Suppressor macrophage (primary cell): Measurements from ENCODE around the gene TAF15.

ENCODE experiments used
- DNase-seq, 4 experiments: peaks; one replicate each; pipeline ENCODE4 v3.0.0-alpha.2; 2020 to 2022

Gene TAF15

GRCh38 chr17:35872196-35872980, 63.1 kb downstream of the TAF15 start:
- DNase-seq = peak in 1 of 4 experiments; percentile 14

- no peak for DNase-seq
Measured at GRCh38 chr17:35875072-35875799, 66.0 kb downstream of the TAF15 start.

GRCh38 chr17:35875800-35876139, 66.5 kb downstream of the TAF15 start:
- DNase-seq = no peak

GRCh38 chr17:35876534-35876933, 67.2 kb downstream of the TAF15 start:
- DNase-seq = no peak

GRCh38 chr17:35877345-35878029, 68.2 kb downstream of the TAF15 start:
- no peak for DNase-seq

- DNase-seq = no peak
Measured at GRCh38 chr17:35878361-35878760, 69.1 kb downstream of the TAF15 start.

GRCh38 chr17:35879773-35880654, 70.7 kb downstream of the TAF15 start, which contains the start of gene CCL5:
Gene CCL5, minus strand, starts transcription at chr17:35880360.
- DNase-seq = peak; percentile 40 to 71 (median 67)

- no peak for DNase-seq
Measured at GRCh38 chr17:35889241-35889640, 80.0 kb downstream of the TAF15 start.

- peak in 3 of 4 experiments; percentile 16 to 33 (median 26) for DNase-seq
Measured at GRCh38 chr17:35889818-35890773, 80.8 kb downstream of the TAF15 start.

- DNase-seq = no peak
Measured at GRCh38 chr17:35890774-35891155, 81.5 kb downstream of the TAF15 start.

- DNase-seq = no peak
Measured at GRCh38 chr17:35891269-35891668, 82.0 kb downstream of the TAF15 start.

GRCh38 chr17:35892091-35893035, 83.1 kb downstream of the TAF15 start:
- peak; percentile 52 to 77 (median 72) for DNase-seq

GRCh38 chr17:35893751-35894150, 84.5 kb downstream of the TAF15 start:
- no peak for DNase-seq

- no peak for DNase-seq
Measured at GRCh38 chr17:35894206-35894605, 84.9 kb downstream of the TAF15 start.

- DNase-seq = peak; percentile 58 to 84 (median 80)
Measured at GRCh38 chr17:35895636-35896587, 86.6 kb downstream of the TAF15 start.
